ENCODE results near the gene KISS1.

KISS1 gene

GRCh38 chr1:204219971-204220616 lies 23.8 kb upstream of the KISS1 start:
- DNase-seq: peak in 1 of 10 donors; percentile 81
- intact Hi-C loops (cut with DNase I): no loop called here

DNA sequence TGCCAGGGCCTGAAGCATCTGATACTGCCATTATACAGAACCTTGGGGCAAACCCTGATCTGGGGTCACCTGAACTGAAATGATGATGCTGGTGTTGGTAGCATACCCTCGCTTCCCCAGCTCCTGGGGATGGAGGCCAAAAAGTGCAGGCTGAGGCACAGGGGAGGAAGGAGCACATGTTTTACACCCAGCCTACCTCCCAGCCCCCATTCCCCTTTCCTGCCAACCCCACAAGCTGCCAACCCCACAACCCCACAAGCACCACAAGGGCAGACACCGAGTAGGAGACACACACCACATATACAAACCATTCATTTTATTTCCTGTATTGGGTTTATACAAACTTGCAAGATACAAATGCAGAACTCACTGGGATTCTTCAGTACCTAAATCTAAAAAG lies 22.3 kb upstream of the KISS1 start:
- peak in 1 of 10 donors; percentile 62 for DNase-seq
- intact Hi-C loops (cut with DNase I): no loop called here

- intact Hi-C loops (cut with DNase I): no loop called here
- peak in 1 of 10 donors; percentile 72 for DNase-seq
Measured at GRCh38 chr1:204217648-204218000, 21.3 kb upstream of the KISS1 start.

DNA sequence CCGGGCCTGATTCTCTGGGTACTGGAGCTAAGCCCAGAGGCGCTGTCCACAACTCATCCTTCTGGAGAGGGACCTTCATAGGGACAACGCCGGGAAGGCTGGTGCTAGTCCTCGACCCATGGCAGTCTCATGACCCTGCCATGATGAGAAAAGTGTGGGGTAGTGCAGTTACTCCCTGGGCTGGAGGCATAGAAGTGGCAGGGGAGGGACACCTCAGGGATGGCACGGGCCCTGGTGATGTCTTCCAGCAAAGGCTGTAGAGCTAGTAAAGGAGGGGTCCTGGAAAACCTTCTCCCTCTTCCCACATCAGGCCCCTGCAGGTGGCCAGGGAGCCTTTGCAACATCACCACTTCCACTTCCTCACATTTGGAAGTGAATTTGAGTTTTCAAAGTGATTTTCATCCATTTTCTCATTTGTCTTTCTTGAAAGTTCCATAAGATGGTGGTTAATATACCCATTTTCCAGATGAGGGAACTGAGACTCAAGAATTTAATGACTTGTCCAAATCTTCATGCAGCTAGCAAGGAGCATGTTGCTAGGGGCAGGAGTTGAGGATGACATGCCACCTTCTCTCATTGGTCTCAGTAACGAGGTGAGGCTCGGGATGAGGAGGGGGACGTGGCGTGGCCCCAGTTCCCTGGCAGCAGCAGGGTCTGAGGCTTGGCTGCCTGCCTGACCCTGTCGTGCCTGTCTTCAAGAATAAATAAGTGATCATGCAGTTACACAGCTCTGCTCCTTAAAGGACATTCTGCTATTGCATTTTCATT lies 20.8 kb upstream of the KISS1 start:
- intact Hi-C loops (cut with DNase I): no loop called here
- peak in 2 of 10 donors; percentile 61 to 62 for DNase-seq

DNA sequence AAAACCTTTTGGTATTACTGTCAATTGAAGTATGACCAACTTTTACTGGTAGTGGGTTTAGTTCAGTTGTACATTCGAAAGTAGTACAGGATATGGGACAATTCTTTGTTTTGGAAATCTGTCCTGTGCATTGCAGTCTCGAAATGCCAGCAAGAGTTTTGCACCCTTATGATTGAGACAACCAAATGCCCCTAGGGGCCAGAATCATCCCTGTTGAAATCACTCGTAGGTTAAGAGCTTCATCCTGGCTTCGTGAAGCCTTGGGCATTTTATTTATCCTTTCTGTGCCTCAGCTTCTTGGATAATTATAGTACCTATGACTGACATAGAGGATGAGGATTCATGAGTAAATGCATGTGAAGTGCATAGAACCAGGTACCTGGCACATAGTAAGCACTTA lies 19.9 kb upstream of the KISS1 start:
- intact Hi-C loops (cut with DNase I): no loop called here
- DNase-seq: no peak

DNA sequence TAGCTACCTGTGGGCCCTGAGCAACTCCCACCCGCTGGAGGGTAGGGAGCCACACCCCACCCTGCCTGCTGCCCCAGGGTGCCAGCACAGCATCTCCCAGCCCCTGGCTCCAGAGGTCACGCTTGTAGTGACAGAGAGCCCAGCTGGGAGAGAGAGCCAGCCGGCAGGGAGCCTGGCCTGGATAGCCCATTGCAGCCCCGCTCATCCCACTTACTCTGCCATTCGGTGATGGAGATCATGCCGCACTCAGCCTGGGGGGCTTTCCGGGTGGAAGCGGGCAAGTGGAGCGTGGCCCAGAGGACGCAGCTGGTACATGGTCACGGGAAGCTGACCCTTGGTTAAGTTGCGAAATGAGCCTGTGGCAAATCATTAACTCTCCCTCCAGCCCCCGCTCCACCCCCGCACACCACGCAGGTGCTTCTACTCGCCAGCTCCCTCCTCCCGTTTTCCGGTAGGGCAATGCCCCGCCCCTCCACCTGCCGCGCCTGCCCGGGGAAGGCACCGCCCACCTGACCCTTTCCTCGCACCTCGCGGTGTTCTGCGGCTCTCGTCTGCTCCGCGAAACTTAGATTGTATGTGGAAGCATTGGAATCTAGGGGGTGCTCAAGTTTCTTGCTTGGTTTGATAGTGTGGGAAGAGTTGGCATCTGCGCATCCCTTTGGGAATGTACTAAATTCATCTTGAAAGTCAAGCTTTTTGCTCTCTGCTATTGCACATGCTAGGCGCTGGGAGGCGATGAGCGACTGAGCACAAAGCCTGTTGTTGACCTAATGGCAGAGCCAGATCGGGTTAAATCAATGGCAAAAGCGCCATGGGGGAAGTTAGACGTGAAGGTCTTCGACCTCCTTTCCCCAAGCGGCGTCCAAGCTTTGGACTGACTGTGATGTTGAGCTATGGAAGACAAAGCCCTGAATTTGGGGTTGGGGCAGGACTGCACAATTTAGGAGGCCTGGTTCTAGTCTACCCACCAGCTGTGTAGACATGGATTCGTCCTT lies 17.7 kb upstream of the KISS1 start, which contains the start of gene GOLT1A:
TSS of gene GOLT1A (minus strand) at position 321 of the 995 bp plus-strand sequence. CDS start at position 239, 82 bp downstream.
- intact Hi-C loops (cut with DNase I): loop anchor here (1.0 kb wide), 1 partner anchor 149 kb away; no protein-coding TSS in a partner anchor
- peak in 9 of 10 donors; percentile 59 to 96 (median 67) for DNase-seq

DNA sequence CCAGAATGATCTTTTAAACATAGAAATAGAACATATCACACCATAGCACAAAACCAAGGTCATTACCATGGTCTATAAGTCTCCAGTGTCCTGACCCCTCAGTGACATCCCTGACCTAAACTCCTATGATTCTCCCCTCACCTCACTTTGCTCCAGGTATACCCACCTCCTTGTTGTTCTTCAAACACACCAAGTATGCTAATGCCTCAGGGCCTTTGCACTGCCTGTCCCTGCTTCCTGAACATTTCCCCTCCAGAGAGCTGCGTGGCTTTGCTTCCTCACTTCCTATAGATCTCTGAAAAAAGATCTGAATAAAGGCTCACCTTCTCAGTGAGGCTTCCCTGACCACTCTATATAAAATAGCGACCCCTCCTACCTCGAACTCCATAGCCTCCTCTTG lies 16.4 kb upstream of the KISS1 start:
- intact Hi-C loops (cut with DNase I): no loop called here
- no peak for DNase-seq

DNA sequence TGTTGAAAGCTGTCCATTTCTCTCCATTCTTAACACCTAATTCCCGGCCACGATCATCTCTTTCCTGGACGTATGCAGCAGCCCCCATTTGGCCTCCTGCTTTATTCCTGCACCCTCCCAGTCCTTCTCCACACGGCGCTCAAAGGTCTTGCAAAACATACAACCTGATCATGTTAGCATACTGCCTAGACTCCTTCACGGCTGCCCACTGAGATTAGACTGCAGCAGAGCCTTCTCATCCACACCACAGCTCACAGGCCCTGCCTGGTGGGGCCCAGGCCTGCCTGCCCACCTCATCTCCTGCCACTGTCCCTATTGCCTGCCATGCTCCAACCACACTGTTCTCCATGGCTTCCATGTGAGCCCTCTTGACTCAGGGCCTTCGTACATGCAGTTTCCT lies 14.8 kb upstream of the KISS1 start:
- DNase-seq: peak in 1 of 10 donors; percentile 42
- intact Hi-C loops (cut with DNase I): no loop called here

DNA sequence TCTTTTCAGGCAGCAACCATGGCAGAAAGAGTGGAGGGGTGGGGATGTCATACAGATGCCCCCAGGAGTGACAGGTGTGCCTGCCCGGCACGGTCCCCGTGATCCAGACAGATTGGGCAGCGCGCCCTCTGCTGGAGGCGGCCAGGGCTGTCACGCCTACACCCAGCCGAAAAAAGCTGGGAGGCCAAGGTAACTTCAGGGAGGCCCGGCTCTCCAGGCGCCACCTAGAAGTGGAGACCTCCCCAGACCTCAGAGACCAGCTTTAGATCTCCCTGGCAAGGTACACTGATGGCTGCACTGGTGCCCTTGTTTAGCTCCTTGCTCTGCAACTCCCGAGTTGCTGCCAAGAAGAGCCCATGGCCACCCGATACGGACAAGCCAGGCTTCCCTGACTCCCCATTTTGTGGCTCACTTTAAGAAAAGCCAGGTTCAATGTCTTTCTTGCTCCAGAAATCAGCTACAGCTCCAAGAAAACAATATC lies 10.9 kb upstream of the KISS1 start:
- intact Hi-C loops (cut with DNase I): loop anchor here (2.0 kb wide), 2 partner anchors 44 to 346 kb away; partner anchors contain the start of gene SNRPE

DNA sequence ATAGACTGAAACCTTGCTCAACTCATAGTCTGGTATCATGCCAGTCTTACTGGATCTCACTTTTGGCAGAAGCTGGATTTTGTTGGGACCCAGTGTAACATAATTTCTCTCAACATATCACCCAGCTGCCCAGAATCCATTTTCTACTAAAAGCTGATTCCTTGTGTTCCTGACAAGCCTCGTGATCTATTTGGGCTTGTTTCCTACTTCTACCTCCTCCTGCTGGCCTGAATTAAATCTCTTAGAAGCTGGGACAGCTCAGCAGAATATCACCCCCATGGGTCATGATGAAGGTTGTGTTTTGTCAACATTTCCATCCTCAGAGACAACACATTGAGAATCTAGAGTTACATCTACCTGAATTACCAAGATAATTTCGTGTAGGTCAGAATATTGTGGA lies 9.8 kb upstream of the KISS1 start:
- DNase-seq: no peak
- intact Hi-C loops (cut with DNase I): loop anchor here (2.0 kb wide), 2 partner anchors 43 to 345 kb away; partner anchors contain the start of gene SNRPE

More for the DNA sequence above, 10.9 kb upstream of the KISS1 start:
- DNase-seq: peak; percentile 43 to 96 (median 71)

DNA sequence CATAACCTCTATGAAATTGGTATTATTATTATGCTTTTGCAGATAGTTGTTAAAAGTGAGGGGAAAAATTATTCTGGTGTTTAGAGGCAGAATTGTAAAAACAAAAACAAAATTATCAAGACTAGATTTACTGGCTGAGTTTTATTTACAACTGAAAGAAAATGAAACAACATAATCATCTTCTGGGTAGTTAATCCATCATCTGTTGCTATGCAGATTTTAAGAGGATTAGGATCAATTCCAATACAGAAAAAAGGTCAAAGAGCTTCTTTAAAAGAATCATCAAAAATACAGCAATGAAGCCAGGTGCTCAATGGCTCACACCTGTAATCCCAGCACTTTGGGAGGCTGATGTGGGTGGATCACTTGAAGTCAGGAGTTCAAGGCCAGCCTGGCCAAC lies 9.2 kb upstream of the KISS1 start:
- DNase-seq: no peak
- intact Hi-C loops (cut with DNase I): no loop called here

DNA sequence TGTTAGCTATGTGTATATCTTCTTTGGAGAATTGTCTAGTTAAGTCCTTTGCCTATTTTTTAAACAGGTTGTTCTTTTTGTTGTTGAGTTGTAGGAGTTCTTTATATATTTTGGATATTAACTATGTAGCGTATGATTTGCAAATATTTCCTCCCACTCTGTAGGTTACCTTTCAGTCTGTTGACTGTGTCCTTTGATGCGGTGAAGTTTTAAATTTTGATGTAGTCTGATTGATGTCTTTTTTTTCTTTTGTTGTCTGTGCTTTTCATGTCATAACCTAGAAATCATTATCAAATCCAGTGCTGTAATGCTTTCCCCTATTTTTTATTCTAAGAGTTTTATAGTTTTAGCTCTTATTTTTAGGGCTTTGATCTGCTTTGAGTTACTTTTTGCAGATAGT lies 8.7 kb upstream of the KISS1 start:
- intact Hi-C loops (cut with DNase I): no loop called here
- no peak for DNase-seq

GRCh38 chr1:204203206-204203767 lies 7.0 kb upstream of the KISS1 start:
- intact Hi-C loops (cut with DNase I): no loop called here

DNA sequence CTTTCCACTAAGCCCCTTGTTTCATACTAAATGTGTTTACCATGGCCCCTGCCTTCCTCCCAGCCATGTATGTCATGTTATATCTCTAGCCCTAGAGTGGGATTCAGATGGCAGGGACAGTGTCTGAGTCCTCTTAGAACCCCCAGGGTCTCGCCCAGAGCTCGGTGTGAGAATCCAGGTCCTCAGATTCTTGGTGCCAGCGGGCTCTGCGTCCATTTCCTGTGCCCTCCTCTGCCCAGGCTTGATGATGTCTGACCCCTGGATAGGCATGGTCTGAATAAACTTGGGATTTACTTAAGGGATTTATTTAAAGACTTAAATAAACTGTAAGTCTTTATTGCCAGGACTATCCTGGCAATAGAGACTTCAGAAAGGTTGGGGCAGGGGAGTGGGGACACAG lies 6.2 kb upstream of the KISS1 start:
- intact Hi-C loops (cut with DNase I): no loop called here
- DNase-seq: no peak

More at GRCh38 chr1:204203206-204203767, 7.0 kb upstream of the KISS1 start:
- no peak for DNase-seq

DNA sequence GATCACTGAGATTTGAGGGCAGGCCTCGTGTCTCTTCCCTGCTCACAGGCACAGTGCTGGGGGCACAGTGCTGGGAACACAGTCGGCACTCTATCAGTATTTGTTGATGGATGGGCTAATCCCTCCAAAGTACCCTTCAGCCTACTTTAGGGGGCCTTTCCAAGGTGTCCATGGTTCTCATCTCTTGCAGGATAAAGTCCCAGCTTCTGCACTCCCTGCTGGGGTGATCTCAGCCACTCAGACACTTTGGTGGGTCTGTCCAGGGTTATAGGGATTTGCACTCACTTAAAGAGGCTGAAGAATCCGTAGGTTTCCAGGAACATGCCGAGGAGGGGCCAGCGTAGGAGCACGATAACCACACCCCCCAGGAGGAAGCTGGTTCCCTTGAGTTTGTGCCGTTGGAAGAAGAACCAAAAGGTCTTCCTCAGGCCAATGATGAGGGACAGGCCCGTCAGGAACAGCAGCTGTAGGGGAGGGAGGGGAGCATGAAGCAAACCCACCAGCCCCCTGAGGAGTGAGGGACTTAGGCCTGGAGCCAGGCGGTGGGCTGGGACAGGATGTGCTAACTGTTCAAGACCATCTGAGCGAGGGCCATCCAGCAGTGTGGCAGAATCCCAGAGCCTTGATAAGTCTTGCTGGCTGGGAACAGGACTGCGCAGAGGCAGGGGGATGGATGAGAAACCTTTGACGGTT lies 5.2 kb upstream of the KISS1 start:
- DNase-seq: no peak

DNA sequence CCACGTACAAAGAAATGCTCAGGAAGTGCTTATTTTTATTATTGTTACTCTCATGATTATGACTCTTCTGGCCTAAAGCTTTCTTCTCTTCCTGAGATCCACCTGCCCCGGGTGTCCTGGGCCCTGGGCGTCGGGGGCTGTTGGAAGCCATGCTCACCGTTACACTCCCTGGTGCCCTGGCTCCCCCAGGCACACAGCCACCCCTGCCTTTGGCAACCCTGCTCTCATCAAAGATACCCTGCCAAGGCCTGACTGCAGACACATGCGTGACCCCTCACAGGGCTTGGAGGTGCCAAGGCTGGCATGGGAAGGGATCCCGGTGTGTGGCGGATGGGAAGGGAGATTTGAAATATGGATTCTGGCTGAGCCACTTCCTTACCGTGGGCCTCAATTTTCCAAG lies 3.3 kb upstream of the KISS1 start:
- no peak for DNase-seq
- intact Hi-C loops (cut with DNase I): no loop called here

More for the DNA sequence above, 5.2 kb upstream of the KISS1 start:
- intact Hi-C loops (cut with DNase I): no loop called here

- DNase-seq: no peak
- intact Hi-C loops (cut with DNase I): no loop called here
Measured at GRCh38 chr1:204198348-204199340, 2.4 kb upstream of the KISS1 start.

GRCh38 chr1:204197068-204197467 lies 777 bp upstream of the KISS1 start:
- intact Hi-C loops (cut with DNase I): no loop called here
- no peak for DNase-seq

Measured in posterior cingulate gyrus (tissue), 11 donors.